Vagina (tissue), 2 donors: ENCODE measurements around the gene VGLL2.

ENCODE experiments used
- POLR2A ChIP-seq, 2 donors: fragments of 450-650 bp; IDR thresholded peaks; one replicate each; pipeline ENCODE4 v1.6.1; 2017; ENCODE audit warnings: antibody characterized with exemption in 2 of 2, mild to moderate bottlenecking in 2 of 2, moderate library complexity in 2 of 2
- POLR2AphosphoS5 ChIP-seq, 2 donors: sonication (generic); formaldehyde crosslinking; IDR thresholded peaks; one replicate each; pipeline ENCODE4 v1.9.0; 2017; ENCODE audit warnings: antibody characterized with exemption in 2 of 2, mild to moderate bottlenecking in 2 of 2, low read depth in 1 of 2; ENCODE audit not compliant: insufficient read depth in 1 of 2
- TF ChIP-seq, protein P1 (sequence below), 3 experiments: fragments of 450-650 bp in 2 of 3; fragments of 200-600 bp in 1 of 3; sonication (generic) in 1 of 3; IDR thresholded peaks; one replicate each; pipeline ENCODE4 v1.5.1; 2017 to 2019; ENCODE audit warnings: antibody characterized with exemption in 3 of 3, mild to moderate bottlenecking in 2 of 3, moderate library complexity in 2 of 3

DNA sequence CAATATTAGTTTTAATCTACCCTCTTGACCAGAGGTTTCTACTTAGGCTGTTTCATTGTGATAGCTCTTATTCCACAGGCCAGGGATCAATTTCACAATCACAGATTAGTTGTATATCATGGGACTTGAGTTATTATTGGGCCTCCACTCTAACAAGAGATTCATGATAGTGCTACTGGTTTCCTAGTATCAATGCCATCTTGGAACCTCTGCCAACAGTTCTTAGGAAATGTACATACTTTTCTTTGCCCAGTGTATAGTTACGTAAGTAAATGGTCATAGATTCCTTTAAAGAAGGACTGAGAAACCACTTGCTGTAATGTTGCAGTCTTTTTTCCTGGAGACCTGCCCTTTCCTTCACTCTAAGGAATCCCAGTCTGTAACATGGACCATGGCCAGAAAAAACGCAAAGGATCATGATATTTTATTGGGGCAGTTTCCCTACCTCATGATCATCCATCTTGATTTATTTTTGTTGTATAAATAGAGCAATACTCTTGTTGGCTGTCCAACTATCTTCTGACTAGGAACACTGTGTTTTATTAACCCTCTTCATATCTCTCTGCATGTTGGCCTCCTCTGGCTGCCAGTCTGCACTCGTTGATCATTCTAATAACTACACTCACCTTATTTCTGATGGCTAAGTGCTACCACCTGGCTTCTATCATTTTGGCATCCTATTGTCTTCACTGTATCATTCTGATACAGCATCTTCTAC, 38.0 kb upstream of the VGLL2 start:
- TF ChIP-seq, protein P1, sequence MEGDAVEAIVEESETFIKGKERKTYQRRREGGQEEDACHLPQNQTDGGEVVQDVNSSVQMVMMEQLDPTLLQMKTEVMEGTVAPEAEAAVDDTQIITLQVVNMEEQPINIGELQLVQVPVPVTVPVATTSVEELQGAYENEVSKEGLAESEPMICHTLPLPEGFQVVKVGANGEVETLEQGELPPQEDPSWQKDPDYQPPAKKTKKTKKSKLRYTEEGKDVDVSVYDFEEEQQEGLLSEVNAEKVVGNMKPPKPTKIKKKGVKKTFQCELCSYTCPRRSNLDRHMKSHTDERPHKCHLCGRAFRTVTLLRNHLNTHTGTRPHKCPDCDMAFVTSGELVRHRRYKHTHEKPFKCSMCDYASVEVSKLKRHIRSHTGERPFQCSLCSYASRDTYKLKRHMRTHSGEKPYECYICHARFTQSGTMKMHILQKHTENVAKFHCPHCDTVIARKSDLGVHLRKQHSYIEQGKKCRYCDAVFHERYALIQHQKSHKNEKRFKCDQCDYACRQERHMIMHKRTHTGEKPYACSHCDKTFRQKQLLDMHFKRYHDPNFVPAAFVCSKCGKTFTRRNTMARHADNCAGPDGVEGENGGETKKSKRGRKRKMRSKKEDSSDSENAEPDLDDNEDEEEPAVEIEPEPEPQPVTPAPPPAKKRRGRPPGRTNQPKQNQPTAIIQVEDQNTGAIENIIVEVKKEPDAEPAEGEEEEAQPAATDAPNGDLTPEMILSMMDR (IDR thresholded peaks at IDR 0.05) = no peak
- TF ChIP-seq POLR2AphosphoS5 (IDR thresholded peaks at IDR 0.05; ENCODE audit: insufficient read depth in 1 of 2, low read depth in 1 of 2) = no peak
- TF ChIP-seq POLR2A (IDR thresholded peaks at IDR 0.05) = no peak
